Sigmoid colon (tissue), 4 donors: ENCODE measurements around the gene MTA3.

Experiments
- CTCF ChIP-seq, 4 experiments: fragments of 450-650 bp in 3 of 4; fragments of 200-600 bp in 1 of 4; IDR thresholded peaks; one replicate each; pipeline ENCODE4 v1.5.1; 2016 to 2019; ENCODE audit warnings: antibody characterized with exemption in 4 of 4, mild to moderate bottlenecking in 3 of 4, moderate library complexity in 2 of 4
- EP300 ChIP-seq, 4 donors: sonication (generic); formaldehyde crosslinking; IDR thresholded peaks; one replicate each; pipeline ENCODE4 v1.6.1; 2017; ENCODE audit warnings: antibody characterized with exemption in 4 of 4
- POLR2A ChIP-seq, 2 donors: fragments of 450-650 bp; IDR thresholded peaks; one replicate each; pipeline ENCODE4 v1.6.1; 2016; ENCODE audit warnings: antibody characterized with exemption in 2 of 2, mild to moderate bottlenecking in 2 of 2, moderate library complexity in 2 of 2
- POLR2AphosphoS5 ChIP-seq, 4 donors: sonication (generic); formaldehyde crosslinking; IDR thresholded peaks; one replicate each; pipeline ENCODE4 v1.6.1; 2017; ENCODE audit warnings: antibody characterized with exemption in 4 of 4

GRCh38 chr2:42519624-42520023, 48.8 kb upstream of the MTA3 start:
- TF ChIP-seq CTCF (IDR thresholded peaks at IDR 0.05) (no peak), POLR2A (IDR thresholded peaks at IDR 0.05) (no peak), EP300 (IDR thresholded peaks at IDR 0.05) (no peak), POLR2AphosphoS5 (IDR thresholded peaks at IDR 0.05) (no peak)
